Measurements from ENCODE around the gene ARID3A. TPM values are rescaled to one million over a fixed set of nuclear protein-coding genes. Genes with fewer than 3 reads are reported as not detected.

ARID3A gene
- total RNA-seq, 1 donor from 2014 or later, result 6.6 TPM

DNA sequence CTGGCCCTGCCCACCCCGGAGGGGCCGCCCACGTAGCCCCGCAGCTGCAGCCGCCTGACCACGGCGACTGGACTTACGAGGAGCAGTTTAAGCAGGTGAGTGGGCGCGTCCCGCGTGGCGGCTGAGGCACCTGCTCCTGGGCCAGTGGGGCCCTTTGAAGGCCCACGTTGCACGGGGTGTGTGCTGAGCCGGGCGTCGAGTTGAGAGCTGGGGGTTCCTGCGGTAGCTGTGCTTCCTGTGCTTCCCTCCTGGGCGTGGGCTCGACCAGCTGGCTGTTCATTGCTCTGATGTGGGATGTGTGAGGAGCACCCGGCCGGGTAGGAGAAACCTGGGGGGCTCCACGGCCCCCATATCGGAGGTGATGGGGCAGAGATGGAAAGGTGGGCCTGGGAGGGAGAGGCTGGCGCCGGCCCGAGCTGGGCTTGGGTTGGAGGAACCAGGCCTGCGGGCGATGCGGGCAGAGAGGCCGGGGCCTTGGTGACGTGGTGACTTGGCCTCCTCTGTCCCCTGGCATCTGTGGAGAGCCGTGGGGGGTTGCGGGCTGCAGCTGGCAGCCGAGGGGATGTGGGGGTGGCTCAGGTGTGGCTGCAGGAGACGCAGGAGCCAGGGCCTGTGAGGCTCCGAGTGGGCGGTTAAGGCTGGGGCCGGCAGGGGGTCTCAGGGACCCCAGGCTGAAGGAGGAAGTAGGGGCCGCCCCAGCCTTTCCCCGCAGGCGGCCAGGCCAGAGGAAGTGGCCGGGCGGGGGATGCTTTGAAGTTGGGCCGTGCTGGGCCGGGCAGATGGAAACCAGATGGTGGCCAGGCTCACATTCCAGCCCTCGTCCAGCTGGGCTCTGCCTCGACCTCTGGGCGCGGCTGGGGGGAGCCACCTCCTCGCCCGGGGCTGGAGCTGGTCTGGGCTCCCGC, 7.1 kb downstream of the ARID3A start:
- H3K27ac Mint-ChIP-seq (ENCODE audit: unreplicated experiment), result peak overlapping the region; percentile 47
- TF ChIP-seq, protein P1, sequence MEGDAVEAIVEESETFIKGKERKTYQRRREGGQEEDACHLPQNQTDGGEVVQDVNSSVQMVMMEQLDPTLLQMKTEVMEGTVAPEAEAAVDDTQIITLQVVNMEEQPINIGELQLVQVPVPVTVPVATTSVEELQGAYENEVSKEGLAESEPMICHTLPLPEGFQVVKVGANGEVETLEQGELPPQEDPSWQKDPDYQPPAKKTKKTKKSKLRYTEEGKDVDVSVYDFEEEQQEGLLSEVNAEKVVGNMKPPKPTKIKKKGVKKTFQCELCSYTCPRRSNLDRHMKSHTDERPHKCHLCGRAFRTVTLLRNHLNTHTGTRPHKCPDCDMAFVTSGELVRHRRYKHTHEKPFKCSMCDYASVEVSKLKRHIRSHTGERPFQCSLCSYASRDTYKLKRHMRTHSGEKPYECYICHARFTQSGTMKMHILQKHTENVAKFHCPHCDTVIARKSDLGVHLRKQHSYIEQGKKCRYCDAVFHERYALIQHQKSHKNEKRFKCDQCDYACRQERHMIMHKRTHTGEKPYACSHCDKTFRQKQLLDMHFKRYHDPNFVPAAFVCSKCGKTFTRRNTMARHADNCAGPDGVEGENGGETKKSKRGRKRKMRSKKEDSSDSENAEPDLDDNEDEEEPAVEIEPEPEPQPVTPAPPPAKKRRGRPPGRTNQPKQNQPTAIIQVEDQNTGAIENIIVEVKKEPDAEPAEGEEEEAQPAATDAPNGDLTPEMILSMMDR (IDR thresholded peaks at IDR 0.05), result no peak
- no peak for DNase-seq (ENCODE audit: low spot score)
- H3K4me3 Mint-ChIP-seq (ENCODE audit: unreplicated experiment), result peak overlapping the region; percentile 52
- H3K27me3 Mint-ChIP-seq (ENCODE audit: low read depth), result no peaks in the 10 kb centered on the region
- H3K9me3 Mint-ChIP-seq (ENCODE audit: low read depth), result no peaks in the 10 kb centered on the region
- H3K4me1 Mint-ChIP-seq (ENCODE audit: low read depth), result peaks cover 31% of the 10 kb centered on the region
- H3K36me3 Mint-ChIP-seq (ENCODE audit: low read depth), result no peaks in the 10 kb centered on the region

DNA sequence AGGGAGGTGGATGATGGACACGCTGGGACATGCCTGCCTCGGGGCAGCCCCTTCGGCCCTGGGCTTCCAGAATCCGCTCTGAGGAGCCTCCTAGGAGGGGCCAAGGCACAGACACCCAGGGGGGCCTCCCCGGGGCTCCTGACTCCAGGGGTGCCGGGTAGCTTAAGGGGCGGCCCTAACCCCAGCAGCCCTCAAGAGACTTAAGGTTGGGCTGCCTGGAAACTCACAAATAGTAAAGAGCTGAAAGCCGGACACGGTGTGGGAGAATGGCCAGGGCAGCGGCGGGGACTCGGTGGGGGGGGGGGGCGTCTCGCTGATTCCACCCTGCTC, 7.7 kb downstream of the ARID3A start:
- Mint-ChIP-seq H3K4me3 (ENCODE audit: unreplicated experiment) (no peak overlapping the region), H3K36me3 (ENCODE audit: low read depth) (no peaks in the 10 kb centered on the region), H3K27ac (ENCODE audit: unreplicated experiment) (no peak overlapping the region), H3K27me3 (ENCODE audit: low read depth) (no peaks in the 10 kb centered on the region), H3K4me1 (ENCODE audit: low read depth) (peaks cover 31% of the 10 kb centered on the region), H3K9me3 (ENCODE audit: low read depth) (no peaks in the 10 kb centered on the region)
- TF ChIP-seq, protein P1 (IDR thresholded peaks at IDR 0.05), result no peak
- DNase-seq (ENCODE audit: low spot score), result no peak

DNA sequence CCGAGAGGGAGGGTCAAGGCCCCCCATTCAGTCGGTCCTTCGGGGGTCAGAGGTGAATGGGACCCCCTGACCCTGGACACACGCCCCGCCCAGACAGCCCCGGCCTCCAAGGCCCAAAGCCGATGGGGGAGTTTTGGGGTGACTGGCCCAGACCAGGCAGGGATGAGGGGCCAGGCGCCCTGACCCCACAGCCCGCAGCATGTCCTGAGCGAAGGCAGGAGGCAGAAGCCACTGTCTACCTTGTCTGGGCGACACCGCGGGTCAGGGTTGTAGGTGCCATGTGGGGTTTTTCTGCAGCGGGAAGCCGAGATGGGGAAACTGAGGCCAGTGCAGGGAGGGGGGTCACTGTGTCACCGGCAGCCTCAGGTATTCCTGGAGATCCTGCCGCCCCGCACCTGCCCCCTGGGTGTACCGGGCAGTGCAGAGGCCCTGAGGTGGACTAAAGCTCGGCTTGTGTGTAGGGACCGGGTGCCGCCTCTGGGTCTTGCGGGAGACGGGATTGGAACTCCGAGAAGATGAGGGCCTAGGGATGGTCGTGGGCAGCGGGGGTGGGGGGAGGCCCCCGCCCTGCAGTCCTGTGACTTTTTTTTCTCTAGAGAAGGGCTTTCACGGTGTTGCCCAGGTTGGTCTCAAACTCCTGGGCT, 8.5 kb downstream of the ARID3A start:
- no peak for DNase-seq (ENCODE audit: low spot score)
- Mint-ChIP-seq H3K4me1 (ENCODE audit: low read depth) (peaks cover 31% of the 10 kb centered on the region), H3K9me3 (ENCODE audit: low read depth) (no peaks in the 10 kb centered on the region), H3K4me3 (ENCODE audit: unreplicated experiment) (no peak overlapping the region), H3K27ac (ENCODE audit: unreplicated experiment) (peak overlapping the region; percentile 5), H3K36me3 (ENCODE audit: low read depth) (no peaks in the 10 kb centered on the region), H3K27me3 (ENCODE audit: low read depth) (no peaks in the 10 kb centered on the region)
- TF ChIP-seq, protein P1 (IDR thresholded peaks at IDR 0.05), result no peak

DNA sequence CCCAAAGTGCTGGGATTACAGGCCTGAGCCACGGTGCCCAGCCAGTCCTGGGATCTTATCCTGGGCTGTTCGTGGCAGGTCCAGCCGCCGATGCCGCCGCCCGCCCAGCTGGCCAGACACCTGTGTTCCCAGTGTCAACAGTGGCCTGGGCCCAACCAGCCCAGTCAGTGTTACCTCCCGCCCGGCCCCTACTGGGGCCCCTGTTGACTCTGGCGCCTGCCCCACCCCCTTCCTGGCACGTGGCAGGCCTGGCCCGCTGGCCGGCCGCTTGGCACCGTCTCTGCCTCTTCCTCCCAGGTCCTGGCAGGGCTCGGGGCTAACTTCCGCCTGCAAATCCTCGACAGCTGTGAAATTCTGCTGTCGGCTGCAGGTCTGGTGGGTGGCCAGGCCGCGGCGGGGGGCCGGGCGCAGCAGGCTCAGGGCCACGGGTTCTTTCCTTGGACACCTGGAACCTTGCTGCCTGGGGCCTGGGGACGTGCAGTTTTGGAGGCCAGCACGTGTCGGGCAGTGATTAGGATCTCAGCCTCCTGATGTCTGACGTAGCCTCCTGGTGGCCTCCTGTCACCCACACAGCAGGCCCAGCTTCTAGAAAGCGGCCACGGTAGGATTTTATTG, 9.1 kb downstream of the ARID3A start:
- H3K27me3 Mint-ChIP-seq (ENCODE audit: low read depth), result no peaks in the 10 kb centered on the region
- H3K36me3 Mint-ChIP-seq (ENCODE audit: low read depth), result no peaks in the 10 kb centered on the region
- no peak for DNase-seq (ENCODE audit: low spot score)
- peaks cover 32% of the 10 kb centered on the region for H3K4me1 Mint-ChIP-seq (ENCODE audit: low read depth)
- H3K27ac Mint-ChIP-seq (ENCODE audit: unreplicated experiment), result peak overlapping the region; percentile 5
- no peaks in the 10 kb centered on the region for H3K9me3 Mint-ChIP-seq (ENCODE audit: low read depth)
- TF ChIP-seq, protein P1 (IDR thresholded peaks at IDR 0.05), result peak; percentile 11
- H3K4me3 Mint-ChIP-seq (ENCODE audit: unreplicated experiment), result no peak overlapping the region

DNA sequence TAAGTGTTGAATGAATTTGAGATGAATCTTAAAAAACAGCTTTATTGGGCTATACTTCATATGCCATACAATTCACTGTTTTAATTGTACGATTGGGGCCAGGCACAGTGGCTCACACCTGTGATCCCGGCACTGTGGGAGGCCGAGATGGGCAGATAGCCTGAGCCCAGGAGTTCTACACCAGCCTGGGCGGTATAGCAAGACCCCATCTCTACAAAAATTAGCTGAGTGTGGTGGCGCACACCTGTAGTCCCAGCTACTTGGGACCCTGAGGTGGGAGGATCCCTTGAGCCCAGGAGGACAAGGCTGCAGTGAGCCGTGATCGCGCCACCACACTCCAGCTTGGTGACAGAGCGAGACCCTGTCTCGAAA, 10.3 kb downstream of the ARID3A start:
- Mint-ChIP-seq H3K36me3 (ENCODE audit: low read depth) (no peaks in the 10 kb centered on the region), H3K9me3 (ENCODE audit: low read depth) (no peaks in the 10 kb centered on the region), H3K4me1 (ENCODE audit: low read depth) (peaks cover 38% of the 10 kb centered on the region), H3K4me3 (ENCODE audit: unreplicated experiment) (no peak overlapping the region), H3K27me3 (ENCODE audit: low read depth) (no peaks in the 10 kb centered on the region), H3K27ac (ENCODE audit: unreplicated experiment) (no peak overlapping the region)
- TF ChIP-seq, protein P1 (IDR thresholded peaks at IDR 0.05), result no peak
- DNase-seq (ENCODE audit: low spot score), result no peak
